Measurements from ENCODE around the gene HAUS3. TPM values are rescaled to one million over a fixed set of nuclear protein-coding genes. Genes with fewer than 3 reads are reported as not detected.

HAUS3 gene
- total and polyA plus RNA-seq, 2 experiments from 2014 or later: 7.1 to 9.8 TPM

DNA sequence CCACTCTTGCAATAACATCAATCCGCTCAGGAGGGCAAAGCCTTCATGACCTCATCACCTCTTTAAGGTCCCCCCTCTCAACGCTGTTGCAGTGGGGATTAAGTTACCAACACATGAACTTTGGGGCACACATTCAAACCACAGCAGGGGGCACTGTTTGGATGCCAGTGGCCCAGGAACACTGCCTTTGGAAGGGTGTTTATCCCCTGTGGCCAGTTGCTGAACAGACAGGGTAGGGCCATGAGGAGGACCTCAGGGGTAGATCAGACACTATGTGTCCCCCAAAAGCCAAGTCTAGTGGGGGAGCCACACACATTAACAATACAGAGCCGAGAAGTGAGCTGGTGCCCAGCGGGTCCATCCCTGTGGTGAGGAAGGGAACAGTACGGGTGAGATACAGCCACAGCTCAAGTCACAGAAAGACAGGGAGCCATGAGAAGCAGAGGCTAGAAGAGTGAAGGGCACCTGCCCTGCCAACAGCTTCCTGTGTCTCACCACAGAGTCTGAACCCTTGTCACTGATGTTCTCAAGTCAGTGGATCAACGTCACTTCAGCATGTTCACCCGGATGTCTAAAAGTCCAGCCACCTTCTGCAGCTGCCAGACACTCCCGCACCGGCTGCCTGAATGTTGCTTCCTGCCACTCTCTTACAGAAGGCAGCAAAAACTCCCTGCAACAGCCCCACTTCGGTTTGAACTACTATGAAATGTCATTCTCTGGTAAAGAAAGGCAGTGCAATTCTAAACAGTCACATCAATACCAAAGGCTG, 39.8 kb upstream of the HAUS3 start:
- no peaks in the 10 kb centered on the region for H3K79me2 ChIP-seq
- H3K4me2 ChIP-seq: no peak overlapping the region
- H3K27me3 ChIP-seq: no peaks in the 10 kb centered on the region
- H3K4me3 ChIP-seq: no peak overlapping the region
- no peaks in the 10 kb centered on the region for H3K9me2 ChIP-seq (replicated peaks; ENCODE audit: insufficient read depth)
- no peaks in the 10 kb centered on the region for H3K9me3 ChIP-seq (ENCODE audit: low read depth)
- no peaks in the 10 kb centered on the region for H3K4me1 ChIP-seq (ENCODE audit: insufficient read depth)
- H2AFZ ChIP-seq: no peak overlapping the region
- DNase-seq (ENCODE audit: low spot score): no peak
- H3K36me3 ChIP-seq (replicated peaks; ENCODE audit: insufficient read depth, low read depth): no peaks in the 10 kb centered on the region
- WGBS (ENCODE audit: low lambda C conversion rate, missing lambda C conversion rate): 85% methylated on average over 10 of the region's 10 CpGs
- TF ChIP-seq EZH2 (IDR thresholded peaks at IDR 0.05; ENCODE audit: borderline replicate concordance) (no peak), CTCF (IDR thresholded peaks at IDR 0.05; ENCODE audit: poor library complexity) (no peak), EZH2phosphoT487 (IDR thresholded peaks at IDR 0.05; ENCODE audit: low read depth, severe bottlenecking, unreplicated experiment) (no peak)
- H3K27ac ChIP-seq: no peak overlapping the region
- H4K20me1 ChIP-seq (ENCODE audit: insufficient read depth, poor library complexity, severe bottlenecking): no peaks in the 10 kb centered on the region

DNA sequence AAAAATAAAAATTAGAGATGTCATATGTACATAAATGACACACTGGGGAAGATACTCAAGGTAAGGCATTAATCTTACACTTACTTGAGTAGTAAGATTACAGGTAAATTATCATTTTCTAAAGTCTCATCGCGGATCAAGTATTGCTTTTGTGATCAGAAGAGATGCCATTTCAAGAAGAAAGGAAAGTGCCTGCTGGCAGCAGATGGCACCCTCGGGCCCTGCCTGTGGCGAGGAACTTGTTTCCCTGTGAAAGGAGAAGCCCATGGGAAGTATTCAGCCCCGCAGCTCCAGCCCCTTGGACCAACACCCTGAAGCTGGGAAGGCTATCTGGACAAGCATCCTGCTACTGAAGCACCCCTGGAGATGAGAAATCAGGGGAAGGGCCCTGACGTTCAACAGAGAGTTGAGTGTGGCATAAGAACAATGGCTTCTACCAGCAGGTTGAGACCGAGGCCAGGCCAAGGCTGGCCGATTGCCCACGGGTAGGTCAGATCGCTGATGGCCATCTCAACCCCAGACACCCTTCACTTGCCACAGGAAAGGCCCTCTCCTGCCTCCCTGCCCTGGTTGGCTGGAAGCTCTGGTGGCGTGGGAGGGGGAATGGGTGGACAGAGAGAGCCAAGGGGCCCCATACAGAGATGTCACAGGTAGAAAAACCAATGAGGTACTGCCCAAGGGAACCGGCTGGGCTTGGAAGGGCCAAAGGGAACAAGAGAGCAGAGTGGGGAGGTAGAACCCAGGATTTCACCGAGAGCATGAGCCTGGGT, 38.8 kb upstream of the HAUS3 start:
- no peak overlapping the region for H3K4me3 ChIP-seq
- no peak for TF ChIP-seq EZH2phosphoT487 (IDR thresholded peaks at IDR 0.05; ENCODE audit: low read depth, severe bottlenecking, unreplicated experiment)
- H3K9me3 ChIP-seq (ENCODE audit: low read depth): no peaks in the 10 kb centered on the region
- 89% methylated on average over 13 of the region's 13 CpGs for WGBS (ENCODE audit: low lambda C conversion rate, missing lambda C conversion rate)
- no peaks in the 10 kb centered on the region for H3K4me1 ChIP-seq (ENCODE audit: insufficient read depth)
- H3K36me3 ChIP-seq (replicated peaks; ENCODE audit: insufficient read depth, low read depth): no peaks in the 10 kb centered on the region
- no peak overlapping the region for H3K27ac ChIP-seq
- no peaks in the 10 kb centered on the region for H3K27me3 ChIP-seq
- H3K79me2 ChIP-seq: no peaks in the 10 kb centered on the region
- DNase-seq (ENCODE audit: low spot score): no peak
- no peak overlapping the region for H3K4me2 ChIP-seq
- no peaks in the 10 kb centered on the region for H3K9me2 ChIP-seq (replicated peaks; ENCODE audit: insufficient read depth)
- no peak overlapping the region for H2AFZ ChIP-seq
- H4K20me1 ChIP-seq (ENCODE audit: insufficient read depth, poor library complexity, severe bottlenecking): no peaks in the 10 kb centered on the region

DNA sequence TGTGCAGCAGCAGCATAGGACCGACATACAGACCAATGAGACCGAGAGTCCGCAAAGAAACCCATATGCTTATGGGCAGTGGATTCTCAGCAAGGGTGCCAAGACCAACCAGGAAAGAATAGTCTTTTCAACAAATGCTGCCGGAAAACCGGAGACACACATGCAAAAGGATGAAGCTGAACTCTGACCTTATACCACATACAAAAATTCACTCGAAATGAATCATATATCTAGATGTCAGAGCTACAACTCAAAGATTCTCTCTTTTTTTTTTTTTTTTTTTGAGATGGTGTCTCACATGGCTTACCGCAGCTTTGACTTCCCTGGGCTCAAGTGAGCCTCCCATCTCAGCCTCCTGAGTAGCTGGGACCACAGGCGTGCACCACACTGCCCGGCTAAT, 36.0 kb upstream of the HAUS3 start:
- no peak for DNase-seq (ENCODE audit: low spot score)
- H3K79me2 ChIP-seq: no peaks in the 10 kb centered on the region
- H3K27ac ChIP-seq: no peak overlapping the region
- no peaks in the 10 kb centered on the region for H3K9me2 ChIP-seq (replicated peaks; ENCODE audit: insufficient read depth)
- WGBS (ENCODE audit: low lambda C conversion rate, missing lambda C conversion rate): 94% methylated on average over 9 of the region's 9 CpGs
- no peak overlapping the region for H3K4me3 ChIP-seq
- H3K27me3 ChIP-seq: no peaks in the 10 kb centered on the region
- H3K9me3 ChIP-seq (ENCODE audit: low read depth): no peaks in the 10 kb centered on the region
- H3K36me3 ChIP-seq (replicated peaks; ENCODE audit: insufficient read depth, low read depth): no peaks in the 10 kb centered on the region
- H3K4me1 ChIP-seq (ENCODE audit: insufficient read depth): no peaks in the 10 kb centered on the region
- H2AFZ ChIP-seq: no peak overlapping the region
- H4K20me1 ChIP-seq (ENCODE audit: insufficient read depth, poor library complexity, severe bottlenecking): no peaks in the 10 kb centered on the region
- no peak for TF ChIP-seq CTCF (IDR thresholded peaks at IDR 0.05; ENCODE audit: poor library complexity)
- no peak for TF ChIP-seq EZH2 (IDR thresholded peaks at IDR 0.05; ENCODE audit: borderline replicate concordance)
- no peak for TF ChIP-seq EZH2phosphoT487 (IDR thresholded peaks at IDR 0.05; ENCODE audit: low read depth, severe bottlenecking, unreplicated experiment)
- H3K4me2 ChIP-seq: no peak overlapping the region

Data from hepatocyte (in vitro differentiated cells).